Stimulated activated CD4-positive, alpha-beta T cell treated with anti-CD3 and anti-CD28 coated beads, Interleukin-4, amount 100 ng/mL, for 1 hour (primary cell): ENCODE data around the gene COL11A2.
"Not testable (repeated sequence)": the region's sequence is repeated elsewhere in the genome, so short reads cannot be mapped to it uniquely, and the experiment has no call there.

Experiments
- DNase-seq: peaks from one replicate; pipeline ENCODE4 v3.0.0-alpha.2; 2020

COL11A2 gene

GRCh38 chr6:33170176-33171015 lies 21.9 kb downstream of the COL11A2 start:
- no peak for DNase-seq

GRCh38 chr6:33169291-33170175 lies 22.7 kb downstream of the COL11A2 start:
- no peak for DNase-seq

GRCh38 chr6:33168639-33169038 lies 23.6 kb downstream of the COL11A2 start:
- DNase-seq: no peak

GRCh38 chr6:33168284-33168601 lies 24.0 kb downstream of the COL11A2 start:
- no peak for DNase-seq

- no peak for DNase-seq
These were observed 24.6 kb downstream of the COL11A2 start for GRCh38 chr6:33167374-33168283.

DNA sequence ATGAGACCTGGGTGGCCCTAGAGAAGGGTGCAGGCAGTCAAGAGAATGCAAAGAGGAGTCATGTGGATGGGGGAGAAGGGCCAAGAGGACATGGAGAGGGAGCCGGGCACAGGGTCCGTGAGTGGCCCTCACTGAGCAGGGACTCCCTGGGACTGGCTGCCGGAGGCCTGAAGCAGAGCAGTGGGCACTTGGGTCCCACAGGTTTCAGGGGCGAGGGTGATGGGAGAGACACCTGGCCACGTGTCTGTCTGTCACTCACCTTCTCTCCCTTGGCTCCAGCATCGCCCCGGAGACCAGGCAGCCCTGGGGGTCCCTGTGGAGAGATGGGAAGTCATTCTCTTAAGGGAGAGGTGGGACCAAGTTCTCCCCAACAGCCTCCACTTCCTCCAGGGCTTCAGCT lies 25.5 kb downstream of the COL11A2 start:
- no peak for DNase-seq

DNA sequence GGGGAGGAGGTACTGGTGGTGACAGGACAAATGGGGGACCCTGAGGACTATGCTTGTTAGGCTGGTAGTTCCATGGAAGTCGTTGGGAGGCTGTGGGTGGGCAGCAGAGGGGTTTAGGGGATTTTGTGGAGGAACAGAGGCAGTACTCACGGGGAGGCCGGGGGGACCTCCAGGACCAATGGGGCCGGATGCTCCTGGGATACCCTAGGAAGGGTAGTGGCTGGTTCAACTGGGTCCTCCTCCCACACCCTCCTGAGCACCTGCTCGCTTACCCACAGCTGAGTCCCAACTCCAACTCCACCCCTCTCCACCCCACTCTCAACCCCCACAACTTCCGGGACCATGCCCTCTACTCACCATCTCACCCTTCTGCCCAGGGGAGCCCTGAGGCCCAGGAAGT lies 25.9 kb downstream of the COL11A2 start:
- DNase-seq: no peak

GRCh38 chr6:33165581-33166258 lies 26.5 kb downstream of the COL11A2 start:
- DNase-seq: no peak

DNA sequence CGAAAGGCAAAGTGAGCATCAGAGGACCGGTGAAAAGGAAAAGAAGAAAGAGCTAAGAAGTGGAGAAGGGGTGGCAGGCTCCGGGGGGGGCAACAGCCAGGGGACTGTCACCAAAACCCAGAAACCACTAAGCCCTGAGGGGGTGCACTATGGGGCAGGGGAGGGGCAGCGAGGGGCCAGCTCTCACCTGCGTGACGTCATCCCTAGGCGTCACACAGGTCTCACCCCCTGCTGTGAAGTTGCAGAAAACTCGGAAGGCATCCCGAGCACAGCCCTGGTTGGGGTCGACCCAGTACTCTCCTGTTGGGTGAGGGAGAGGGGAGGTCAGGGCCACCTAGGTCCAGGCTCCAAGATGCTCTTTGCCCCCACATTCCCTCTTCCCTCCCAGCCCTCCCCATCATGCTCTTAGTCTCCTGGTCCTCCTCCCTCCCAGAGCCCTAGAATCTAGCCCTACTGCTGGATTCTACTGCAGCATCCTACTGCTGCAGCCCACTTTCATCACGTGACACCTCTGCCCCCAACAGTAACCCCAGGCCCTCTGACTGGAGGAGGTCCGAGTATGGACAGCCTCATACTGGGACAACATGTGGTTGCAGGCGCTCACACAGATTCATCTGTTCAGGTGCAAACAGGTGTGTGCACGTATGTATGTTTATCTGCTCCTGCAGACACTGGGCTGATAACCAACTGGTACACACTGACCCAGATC lies 27.4 kb downstream of the COL11A2 start:
- DNase-seq: no peak

GRCh38 chr6:33164176-33164575 lies 28.1 kb downstream of the COL11A2 start:
- DNase-seq: no peak

DNA sequence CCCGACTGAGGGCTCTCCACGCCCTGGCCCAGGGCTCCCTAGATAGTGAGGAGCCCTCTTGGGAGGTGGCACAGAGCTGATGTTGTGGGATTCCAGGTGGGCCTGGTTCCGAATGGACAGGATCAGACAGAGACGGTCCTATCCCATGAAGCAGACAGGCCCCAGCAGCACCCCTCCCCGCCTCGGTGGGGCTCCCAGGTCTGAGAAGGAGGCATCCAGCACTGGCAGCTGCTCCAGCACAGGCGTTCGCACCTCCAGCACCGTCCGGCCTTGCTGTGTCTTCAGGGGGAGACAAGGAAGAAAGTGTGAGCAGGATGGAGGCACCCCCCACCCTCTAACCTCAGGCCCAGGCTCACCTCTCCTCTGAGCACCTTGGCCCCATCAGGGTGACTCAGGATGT lies 28.7 kb downstream of the COL11A2 start:
- no peak for DNase-seq

GRCh38 chr6:33161354-33162331 lies 30.6 kb downstream of the COL11A2 start:
- peak; percentile 82 for DNase-seq

DNA sequence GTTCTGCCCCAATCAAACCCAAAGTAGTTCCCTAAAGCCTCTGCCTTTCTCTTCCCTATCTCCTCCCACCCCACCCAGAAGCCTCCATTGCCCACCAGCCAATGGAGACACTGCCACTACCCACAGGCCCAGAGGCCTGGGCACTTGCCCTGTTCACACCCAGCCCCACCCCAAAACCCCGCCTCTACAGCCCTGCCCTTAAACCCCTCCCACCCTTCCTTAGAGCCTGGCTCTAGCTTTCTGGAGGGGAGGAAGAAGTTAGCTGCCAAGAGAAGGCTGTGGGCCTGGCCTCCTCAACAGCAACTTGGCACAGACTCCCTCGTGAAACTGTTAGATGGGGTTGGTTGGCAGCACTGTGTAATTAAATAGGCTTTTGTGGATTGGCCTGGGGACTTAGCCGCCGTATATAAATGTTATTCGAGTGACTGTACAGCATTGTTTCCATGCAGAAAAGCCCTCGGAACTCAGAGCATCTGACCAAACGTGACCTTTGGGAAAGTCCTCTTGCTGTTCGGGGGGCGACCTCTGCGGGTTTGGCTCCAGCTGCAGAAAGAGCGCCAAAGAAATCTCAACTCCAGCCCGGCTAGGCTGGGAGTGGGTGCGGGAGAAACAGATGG lies 31.4 kb downstream of the COL11A2 start:
- DNase-seq: no peak

- no peak for DNase-seq
These were observed 32.2 kb downstream of the COL11A2 start for GRCh38 chr6:33160096-33160495.

- no peak for DNase-seq
These were observed 35.3 kb downstream of the COL11A2 start for GRCh38 chr6:33156964-33157363.

- DNase-seq: no peak
These were observed 35.7 kb downstream of the COL11A2 start for GRCh38 chr6:33156561-33156960.

DNA sequence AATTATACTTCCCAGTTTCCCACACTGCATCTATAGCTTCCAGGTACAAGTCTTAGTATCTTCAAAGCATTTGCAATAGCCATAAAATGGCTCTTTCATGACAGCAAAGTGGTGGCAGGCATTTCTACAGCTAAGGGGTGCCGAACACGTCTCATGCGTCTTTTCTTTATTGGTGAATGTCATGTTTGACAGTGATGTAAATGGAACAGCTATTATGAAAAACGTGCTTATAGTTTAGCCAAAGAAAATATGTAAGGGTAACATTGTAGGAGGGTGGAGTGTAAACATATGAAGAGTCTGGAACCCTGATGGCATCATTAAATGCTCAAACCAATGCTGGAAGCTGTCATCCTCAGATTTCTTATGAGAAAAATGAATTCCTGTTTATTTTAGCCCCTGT lies 37.9 kb downstream of the COL11A2 start:
- DNase-seq: no peak

- no peak for DNase-seq
These were observed 41.2 kb downstream of the COL11A2 start for GRCh38 chr6:33151050-33151449.

GRCh38 chr6:33150560-33150959 lies 41.7 kb downstream of the COL11A2 start:
- DNase-seq: not testable (repeated sequence)
